K562 (cell line): ENCODE data around the gene KIF5C. TPM values are rescaled to one million over a fixed set of nuclear protein-coding genes. Genes with fewer than 3 reads are reported as not detected.

Source experiments
- ATAC-seq: fragments of 200-7000 bp; cut with Tn5 transposase; 3 replicates; pipeline ENCODE4 v1.9.1; 2020; ENCODE audit warnings: moderate library complexity
- BruUV-seq: library from RNA; stranded (reverse); fragments of 400-500 nt; replicated peaks from 2 replicates; lab custom pipeline; 2021; lab: Mats Ljungman, UMichigan
- CTCF ChIA-PET: fragments of 300-600 bp; formaldehyde crosslinking; extraction: SDS; loops from one replicate; lab custom pipeline; 2021; ENCODE audit warnings: low intra/inter-chr PET ratio; lab: Yijun Ruan, JAX
- POLR2A ChIA-PET: fragments of 300-600, 350-650 bp; sonication (Branson Sonifier 250); formaldehyde crosslinking; extraction: SDS; loops from one replicate; lab custom pipeline; 2021; ENCODE audit warnings: antibody characterized with exemption, inconsistent platforms; lab: Yijun Ruan, JAX
- DNase-seq, 4 experiments: peaks; one replicate each; pipeline versions ENCODE4 v3.0.0 to v3.0.0-alpha.2; 2011 to 2018; ENCODE audit warnings: low spot score in 3 of 4, mixed read lengths in 3 of 4; ENCODE audit errors: extremely low read depth in 1 of 4
- FAIRE-seq: peaks from 2 replicates; lab custom pipeline; 2011; peaks lifted over from hg19 to GRCh38; lab: Jason Lieb, UNC
- H2AFZ ChIP-seq: 2 replicates; pipeline ENCODE4 v1.6.0; 2011; ENCODE audit warnings: low read depth, low read length, control low read depth, inconsistent platforms
- H3K27ac ChIP-seq: fragments of 200-600 bp; 3 replicates; pipeline ENCODE4 v1.8.0; 2011; ENCODE audit warnings: low read depth, mild to moderate bottlenecking, control low read depth, inconsistent platforms, low read length, moderate library complexity, mixed read lengths; ENCODE audit errors: extremely low read depth
- H3K27me3 ChIP-seq, 2 experiments: fragments of 300-600 bp in 1 of 2; 2 replicates in 1 of 2; 3 replicates in 1 of 2; pipeline versions ENCODE4 v1.6.0 to v1.8.0; 2011; ENCODE audit warnings: inconsistent platforms in 2 of 2, low read length in 2 of 2, mild to moderate bottlenecking in 1 of 2, mixed read lengths in 1 of 2, moderate library complexity in 1 of 2; ENCODE audit not compliant: control insufficient read depth in 2 of 2, insufficient read depth in 2 of 2
- H3K36me3 ChIP-seq: fragments of 300-600 bp; 3 replicates; pipeline ENCODE4 v1.8.0; 2011; ENCODE audit warnings: mild to moderate bottlenecking, low read length, inconsistent platforms; ENCODE audit not compliant: control insufficient read depth, insufficient read depth
- H3K4me1 ChIP-seq, 2 experiments: fragments of 200-600 bp in 1 of 2; replicated peaks in 1 of 2; 2 replicates in 1 of 2; 3 replicates in 1 of 2; pipeline versions ENCODE4 v1.5.1 to v1.8.0; 2011; ENCODE audit warnings: inconsistent platforms in 2 of 2, low read length in 2 of 2, mild to moderate bottlenecking in 1 of 2, mixed read lengths in 1 of 2, moderate library complexity in 1 of 2; ENCODE audit not compliant: control insufficient read depth in 2 of 2, insufficient read depth in 2 of 2
- H3K4me2 ChIP-seq: 2 replicates; pipeline ENCODE4 v1.6.1; 2011; ENCODE audit warnings: low read length, control low read depth, inconsistent platforms, mixed read lengths; ENCODE audit not compliant: insufficient read depth
- H3K4me3 ChIP-seq: fragments of 200-600 bp; sonication (generic), shearing (Covaris generic); 2 replicates; pipeline ENCODE4 v1.5.1; 2016; ENCODE audit warnings: control low read depth, inconsistent platforms
- H3K79me2 ChIP-seq: fragments of 200-600 bp; 3 replicates; pipeline ENCODE4 v1.8.0; 2011; ENCODE audit warnings: low read length, inconsistent platforms; ENCODE audit not compliant: control insufficient read depth, insufficient read depth
- H3K9ac ChIP-seq, 2 experiments: 2 replicates each; pipeline versions ENCODE4 v1.6.0 to v1.6.1; 2011; ENCODE audit warnings: low read depth in 2 of 2, low read length in 2 of 2, control low read depth in 1 of 2, inconsistent platforms in 1 of 2, mild to moderate bottlenecking in 1 of 2, mixed read lengths in 1 of 2; ENCODE audit not compliant: insufficient read depth in 1 of 2
- H3K9me1 ChIP-seq: one replicate; pipeline ENCODE4 v1.6.0; 2011; ENCODE audit warnings: inconsistent platforms, mild to moderate bottlenecking, low read length, moderate library complexity; ENCODE audit not compliant: control insufficient read depth, insufficient read depth
- H3K9me3 ChIP-seq: replicated peaks from 2 replicates; pipeline ENCODE4 v1.5.1; 2011; ENCODE audit warnings: low read depth, low read length, inconsistent platforms; ENCODE audit not compliant: control insufficient read depth, insufficient read depth
- H4K20me1 ChIP-seq: replicated peaks from 2 replicates; pipeline ENCODE4 v1.6.1; 2011; ENCODE audit warnings: low read length, inconsistent platforms, mixed read lengths; ENCODE audit not compliant: control insufficient read depth, insufficient read depth
- CEBPB ChIP-seq: fragments of 450-650 bp; IDR thresholded peaks from 2 replicates; pipeline ENCODE4 v1.6.1; 2016; ENCODE audit warnings: missing genetic modification characterization, missing compliant biosample characterization
- CLOCK ChIP-seq: fragments of 250-450 bp; sonication (Bioruptor Pico); IDR thresholded peaks from 2 replicates; pipeline ENCODE4 v1.4.0; 2020; ENCODE audit warnings: mild to moderate bottlenecking, moderate library complexity, borderline replicate concordance
- DIDO1 ChIP-seq: fragments of 450-650 bp; IDR thresholded peaks from 2 replicates; pipeline ENCODE4 v1.6.1; 2016; ENCODE audit warnings: low read depth, missing biosample characterization, missing genetic modification characterization
- FOXA1 ChIP-seq: fragments of 450-650 bp; IDR thresholded peaks from 2 replicates; pipeline ENCODE4 v1.6.1; 2016; ENCODE audit warnings: mild to moderate bottlenecking, borderline replicate concordance
- GATAD2A ChIP-seq: fragments of 450-650 bp; IDR thresholded peaks from 2 replicates; pipeline ENCODE4 v1.6.1; 2017
- POLR2AphosphoS2 ChIP-seq: IDR thresholded peaks from 2 replicates; pipeline ENCODE4 v1.6.1; 2012; ENCODE audit warnings: low read length, improper control_type of control experiment
- RBM34 ChIP-seq: fragments of 200-400 bp; formaldehyde crosslinking; IDR thresholded peaks from 2 replicates; pipeline ENCODE4 v1.6.1; 2018; ENCODE audit warnings: low read length, borderline replicate concordance; ENCODE audit not compliant: insufficient read depth
- WGBS: fragments of 100-300 bp; shearing (Covaris generic); methylation state at CpG from one replicate; pipeline ENCODE4 v1.1.6; 2016; ENCODE audit warnings: low coverage, mixed read lengths; ENCODE audit not compliant: insufficient coverage; ENCODE audit errors: missing lambda C conversion rate; 5-methylcytosine and 5-hydroxymethylcytosine counted together
- in situ Hi-C: fragments of 300-500 bp; cut with MboI; formaldehyde crosslinking; loops from 4 replicates; pipeline ENCODE4 v1.15.0; 2018; ENCODE audit warnings: inconsistent platforms, mixed read lengths
- intact Hi-C: fragments of 100-400 bp; cut with micrococcal nuclease; formaldehyde crosslinking; loops from 2 replicates; pipeline ENCODE4 v1.14.2; 2022
- polyA plus RNA-seq, 8 experiments: library from polyadenylated mRNA; depleted of rRNA in 4 of 8; stranded (reverse) in 5 of 8; unstranded in 3 of 8; fragments of >200 nt; fragmentation: Nextera tagmentation in 2 of 8; fragmentation: Illumina TruSeq in 1 of 8; extraction: Ambion mirVana in 2 of 8; extraction: Trizol in 1 of 8; gene quantifications; 2 replicates each; pipeline versions ENCODE4 v1.2.1 to v1.2.3, GENCODE V29; 2011 to 2014; ENCODE audit warnings: inconsistent platforms in 1 of 8, missing spikeins in 1 of 8
- total RNA-seq, 7 experiments: library from RNA; depleted of rRNA in 6 of 7; stranded (reverse); fragments of >200 nt in 6 of 7; fragmentation: Illumina TruSeq in 2 of 7; extraction: Trizol in 2 of 7; gene quantifications; 2 replicates each; pipeline versions ENCODE4 v1.2.1 to v1.2.3, GENCODE V29; 2011 to 2021; ENCODE audit warnings: low replicate concordance in 1 of 7
- TF ChIP-seq, protein P1 (sequence below), 2 experiments: fragments of 450-650 bp in 1 of 2; sonication (generic) in 1 of 2; formaldehyde crosslinking in 1 of 2; IDR thresholded peaks in 1 of 2; conservative IDR thresholded peaks in 1 of 2; 2 replicates each; pipeline versions ENCODE4 v1.6.1 to v1.8.1; 2016 to 2023; ENCODE audit warnings: mild to moderate bottlenecking in 2 of 2, moderate library complexity in 2 of 2, inconsistent platforms in 1 of 2, missing genetic modification reagents in 1 of 2

The KIF5C gene
- total and polyA plus RNA-seq, 9 of the 15 experiments (the other 6 are each of a cell fraction or from before 2014, with no cell fraction given) = 0.01 to 0.09 (median 0.01) TPM; not detected in 6

DNA sequence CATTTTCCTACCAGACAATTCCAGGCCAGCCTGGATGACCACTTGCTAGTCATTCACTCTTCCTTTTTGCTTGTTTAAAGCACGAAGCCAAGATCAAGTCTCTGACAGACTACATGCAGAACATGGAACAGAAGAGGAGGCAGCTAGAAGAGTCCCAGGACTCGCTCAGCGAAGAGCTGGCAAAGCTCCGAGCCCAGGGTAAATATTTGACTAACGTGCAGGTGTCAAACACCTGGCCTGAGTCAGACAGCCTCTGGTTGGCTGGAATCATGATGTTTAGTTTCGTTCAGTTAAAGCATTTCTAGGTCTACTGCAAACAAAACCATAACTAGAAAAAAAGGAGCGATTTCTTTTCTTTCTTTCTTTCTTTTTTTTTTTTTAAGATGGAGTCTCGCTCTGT is 119.3 kb downstream of the KIF5C start:
- CTCF ChIA-PET = interaction anchor here (0.7 kb wide), 1 partner anchor 336 kb away, joined by 3 read pairs; no protein-coding TSS in a partner anchor
- H2AFZ ChIP-seq = no peak overlapping the region
- H3K36me3 ChIP-seq = no peaks in the 10 kb centered on the region
- in situ Hi-C loops = loop anchor here (25.0 kb wide), 1 partner anchor 1057 kb away; no protein-coding TSS in a partner anchor
- POLR2A ChIA-PET = no interaction called here
- under 1% methylated on average over 8 of the region's 8 CpGs for WGBS
- DNase-seq (no peak), FAIRE-seq (no peak), ATAC-seq (no peak)
- BruUV-seq = no TSS peak
- H3K9me3 ChIP-seq = no peaks in the 10 kb centered on the region
- H3K4me3 ChIP-seq = no peak overlapping the region
- intact Hi-C loops = no loop called here
- no peaks in the 10 kb centered on the region for H3K79me2 ChIP-seq
- H3K9me1 ChIP-seq = no peaks in the 10 kb centered on the region
- no peaks in the 10 kb centered on the region for H4K20me1 ChIP-seq
- no peak overlapping the region for H3K4me2 ChIP-seq
- no peak overlapping the region for H3K27ac ChIP-seq
- H3K27me3 ChIP-seq = peaks cover 5 to 8% of the 10 kb centered on the region in 2 experiments; a peak in 1 of 5 replicates
- TF ChIP-seq CEBPB (tag) (no peak), DIDO1 (tag) (no peak), CLOCK (no peak), RBM34 (no peak), GATAD2A (no peak), POLR2AphosphoS2 (no peak), FOXA1 (no peak)
- TF ChIP-seq, protein P1, sequence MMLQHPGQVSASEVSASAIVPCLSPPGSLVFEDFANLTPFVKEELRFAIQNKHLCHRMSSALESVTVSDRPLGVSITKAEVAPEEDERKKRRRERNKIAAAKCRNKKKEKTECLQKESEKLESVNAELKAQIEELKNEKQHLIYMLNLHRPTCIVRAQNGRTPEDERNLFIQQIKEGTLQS (IDR thresholded peaks at IDR 0.05) = no peak
- TF ChIP-seq, protein P1 (CRISPR knock-in tag; conservative IDR thresholded peaks at IDR 0.05) = no peak
- H3K4me1 ChIP-seq = no peaks in the 10 kb centered on the region
- H3K9ac ChIP-seq = no peak overlapping the region
